Right lobe of liver (tissue), 4 donors: ENCODE results near the gene CPTP.

Experiments used
- CTCF ChIP-seq, 4 donors: fragments of 200-600 bp in 3 of 4; fragments of 450-650 bp in 1 of 4; IDR thresholded peaks; one replicate each; pipeline versions ENCODE4 v1.5.1 to v1.8.0; 2016 to 2022; ENCODE audit warnings: antibody characterized with exemption in 4 of 4, mild to moderate bottlenecking in 2 of 4
- POLR2A ChIP-seq: fragments of 450-650 bp; IDR thresholded peaks from one replicate; pipeline ENCODE4 v1.6.1; 2017; ENCODE audit warnings: antibody characterized with exemption, mild to moderate bottlenecking
- donor health status: DM: no; HTN: no; CAD: no.
- donor health status: DM: no; HTN: no; CAD: no.
- donor health status: DM: no; HTN: yes; CAD: no.

DNA sequence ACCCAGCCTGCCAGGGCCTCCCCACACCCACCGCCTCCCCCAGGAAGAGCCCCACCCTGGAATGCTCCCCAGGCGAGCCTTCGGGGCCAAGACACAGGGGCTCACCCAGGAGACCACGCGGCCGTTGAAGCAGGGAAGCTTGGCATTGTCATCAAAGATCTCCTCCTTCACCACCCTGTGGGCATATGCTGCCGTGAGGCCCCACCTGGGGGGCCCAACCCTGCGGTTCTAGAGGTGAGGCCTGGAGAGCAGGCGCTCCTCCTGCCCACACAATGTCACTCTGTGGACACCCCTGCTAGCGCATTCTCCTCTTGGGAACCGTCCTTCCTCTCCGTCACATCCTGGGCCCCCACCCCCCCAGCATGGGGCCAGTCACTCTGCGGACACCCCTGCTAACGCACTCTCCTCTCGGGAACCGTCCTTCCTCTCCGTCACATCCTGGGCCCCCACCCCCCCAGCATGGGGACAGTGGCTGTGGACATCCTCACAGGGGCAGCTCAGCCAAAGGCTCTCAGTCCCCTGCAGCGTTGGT is 18.0 kb downstream of the CPTP start:
- TF ChIP-seq POLR2A (no peak), CTCF (IDR thresholded peaks at IDR 0.05) (no peak)
